Astrocyte (in vitro differentiated cells and primary cell): ENCODE results near the gene HOXB6. TPM values are rescaled to one million over a fixed set of nuclear protein-coding genes. Genes with fewer than 3 reads are reported as not detected.

Experiments
- DNase-seq: peaks from one replicate; pipeline ENCODE4 v3.0.0-alpha.2; 2010; ENCODE audit warnings: low read depth
- FAIRE-seq: peaks from 2 replicates; lab custom pipeline; 2011; peaks lifted over from hg19 to GRCh38; lab: Jason Lieb, UNC
- H2AFZ ChIP-seq: 2 replicates; pipeline ENCODE4 v1.6.0; 2012; ENCODE audit warnings: low read depth, low read length, inconsistent platforms
- H3K27ac ChIP-seq: 2 replicates; pipeline ENCODE4 v1.5.1; 2011; ENCODE audit warnings: low read depth, low read length, inconsistent platforms
- H3K27me3 ChIP-seq: 2 replicates; pipeline ENCODE4 v1.6.0; 2011; ENCODE audit warnings: low read length, inconsistent platforms; ENCODE audit not compliant: insufficient read depth
- H3K36me3 ChIP-seq: 2 replicates; pipeline ENCODE4 v1.5.1; 2011; ENCODE audit warnings: low read length, inconsistent platforms; ENCODE audit not compliant: insufficient read depth
- H3K4me1 ChIP-seq: 2 replicates; pipeline ENCODE4 v1.5.1; 2011; ENCODE audit warnings: low read length, inconsistent platforms; ENCODE audit not compliant: insufficient read depth
- H3K4me2 ChIP-seq: 2 replicates; pipeline ENCODE4 v1.6.0; 2012; ENCODE audit warnings: low read length, inconsistent platforms
- H3K4me3 ChIP-seq: 2 replicates; pipeline ENCODE4 v1.5.1; 2011; ENCODE audit warnings: low read depth, mild to moderate bottlenecking, low read length, inconsistent platforms; ENCODE audit not compliant: insufficient read depth
- H3K79me2 ChIP-seq: 2 replicates; pipeline ENCODE4 v1.6.0; 2012; ENCODE audit warnings: mild to moderate bottlenecking, low read length, inconsistent platforms; ENCODE audit not compliant: insufficient read depth
- H3K9ac ChIP-seq: 2 replicates; pipeline ENCODE4 v1.6.0; 2012; ENCODE audit warnings: mild to moderate bottlenecking, low read length, inconsistent platforms
- H3K9me3 ChIP-seq: 2 replicates; pipeline ENCODE4 v1.5.1; 2012; ENCODE audit warnings: low read depth, mild to moderate bottlenecking, low read length, inconsistent platforms; ENCODE audit not compliant: insufficient read depth
- H4K20me1 ChIP-seq: 2 replicates; pipeline ENCODE4 v1.6.0; 2012; ENCODE audit warnings: low read length, inconsistent platforms; ENCODE audit not compliant: insufficient read depth
- H3K27ac Mint-ChIP-seq: one replicate; pipeline ENCODE4 v1.8.0; 2021; ENCODE audit warnings: mild to moderate bottlenecking, mixed read lengths; ENCODE audit not compliant: unreplicated experiment
- H3K27me3 Mint-ChIP-seq: one replicate; pipeline ENCODE4 v1.8.0; 2021; ENCODE audit warnings: low read depth, mixed read lengths; ENCODE audit not compliant: unreplicated experiment
- H3K36me3 Mint-ChIP-seq: one replicate; pipeline ENCODE4 v1.8.0; 2021; ENCODE audit warnings: low read depth, mixed read lengths; ENCODE audit not compliant: unreplicated experiment
- H3K4me1 Mint-ChIP-seq: one replicate; pipeline ENCODE4 v1.8.0; 2021; ENCODE audit warnings: low read depth, mixed read lengths; ENCODE audit not compliant: unreplicated experiment
- H3K4me3 Mint-ChIP-seq: one replicate; pipeline ENCODE4 v1.8.0; 2021; ENCODE audit warnings: mild to moderate bottlenecking, moderate library complexity, mixed read lengths; ENCODE audit not compliant: unreplicated experiment
- H3K9me3 Mint-ChIP-seq: one replicate; pipeline ENCODE4 v1.8.0; 2021; ENCODE audit warnings: mild to moderate bottlenecking, mixed read lengths; ENCODE audit not compliant: unreplicated experiment
- EZH2 ChIP-seq: IDR thresholded peaks from 2 replicates; pipeline ENCODE4 v1.6.1; 2012; ENCODE audit warnings: mild to moderate bottlenecking, low read length, inconsistent platforms; ENCODE audit not compliant: insufficient read depth
- microRNA-seq: library from miRNA; unstranded; fragments of <30 nt; microRNA quantifications from one replicate; pipeline ENCODE4 v1.2.0, GENCODE V29; 2020
- total RNA-seq: library from RNA; stranded (reverse); gene quantifications from 2 replicates; pipeline ENCODE4 v1.2.1, GENCODE V29; 2021
- TF ChIP-seq, protein P1 (sequence below): IDR thresholded peaks from 2 replicates; pipeline ENCODE4 v1.5.1; 2011; ENCODE audit warnings: low read depth, mild to moderate bottlenecking, inconsistent platforms, low read length, moderate library complexity; ENCODE audit not compliant: insufficient read depth

Gene HOXB6
- total RNA-seq, 1 donor from 2014 or later = not detected

DNA sequence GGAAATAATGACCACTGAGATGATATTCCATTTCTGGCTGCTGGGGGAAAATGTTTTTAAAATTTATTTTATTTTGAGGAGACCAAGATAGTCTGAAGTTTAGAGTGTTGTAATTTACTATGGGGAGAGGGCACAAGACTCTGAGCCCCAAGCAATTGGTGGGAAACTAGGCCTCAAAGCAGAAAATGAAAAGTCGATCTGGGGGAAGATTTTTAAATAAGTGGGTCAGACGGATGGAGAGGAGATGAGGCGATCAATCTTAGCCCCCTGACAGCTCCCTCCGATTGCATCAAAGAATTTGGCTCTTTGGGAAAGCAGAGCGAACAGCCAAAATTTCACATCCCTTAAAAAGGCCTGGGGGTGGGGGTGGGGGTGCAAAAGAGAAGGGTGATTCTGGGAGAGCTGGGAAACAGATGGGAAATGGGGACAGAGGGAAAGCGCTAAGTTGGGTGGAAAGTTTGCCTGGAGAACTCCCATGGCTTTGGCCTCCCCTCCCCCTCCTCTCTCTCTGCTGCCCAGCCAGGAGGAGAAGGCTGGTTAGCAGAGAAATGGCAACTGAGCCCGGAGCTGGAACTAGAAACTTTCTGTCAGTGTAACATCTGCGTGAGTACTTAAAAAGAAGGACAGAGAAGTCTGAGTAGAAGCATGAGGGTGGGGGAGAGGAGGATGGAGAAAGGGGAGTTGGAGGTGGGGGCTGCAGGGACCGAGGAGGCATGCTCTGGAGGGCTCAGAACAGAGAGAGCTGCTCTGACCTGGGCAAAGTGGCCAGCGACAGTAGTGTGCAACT, 58.5 kb downstream of the HOXB6 start:
- Mint-ChIP-seq H3K27ac (peak overlapping the region; percentile 55), H3K36me3 (peaks cover 2% of the 10 kb centered on the region), H3K9me3 (peaks cover 14% of the 10 kb centered on the region), H3K4me1 (peaks cover 2% of the 10 kb centered on the region), H3K4me3 (no peak overlapping the region), H3K27me3 (peaks cover 82% of the 10 kb centered on the region)
- Histone ChIP-seq H2AFZ (no peak overlapping the region), H3K27ac (peak overlapping the region; percentile 95), H3K4me2 (peak overlapping the region; percentile 83), H3K9me3 (no peaks in the 10 kb centered on the region), H3K27me3 (peaks cover 44% of the 10 kb centered on the region), H3K36me3 (no peaks in the 10 kb centered on the region), H4K20me1 (no peaks in the 10 kb centered on the region), H3K79me2 (peaks cover 71% of the 10 kb centered on the region), H3K9ac (peak overlapping the region; percentile 96), H3K4me1 (peaks cover 36% of the 10 kb centered on the region), H3K4me3 (peak overlapping the region; percentile 9)
- TF ChIP-seq, protein P1, sequence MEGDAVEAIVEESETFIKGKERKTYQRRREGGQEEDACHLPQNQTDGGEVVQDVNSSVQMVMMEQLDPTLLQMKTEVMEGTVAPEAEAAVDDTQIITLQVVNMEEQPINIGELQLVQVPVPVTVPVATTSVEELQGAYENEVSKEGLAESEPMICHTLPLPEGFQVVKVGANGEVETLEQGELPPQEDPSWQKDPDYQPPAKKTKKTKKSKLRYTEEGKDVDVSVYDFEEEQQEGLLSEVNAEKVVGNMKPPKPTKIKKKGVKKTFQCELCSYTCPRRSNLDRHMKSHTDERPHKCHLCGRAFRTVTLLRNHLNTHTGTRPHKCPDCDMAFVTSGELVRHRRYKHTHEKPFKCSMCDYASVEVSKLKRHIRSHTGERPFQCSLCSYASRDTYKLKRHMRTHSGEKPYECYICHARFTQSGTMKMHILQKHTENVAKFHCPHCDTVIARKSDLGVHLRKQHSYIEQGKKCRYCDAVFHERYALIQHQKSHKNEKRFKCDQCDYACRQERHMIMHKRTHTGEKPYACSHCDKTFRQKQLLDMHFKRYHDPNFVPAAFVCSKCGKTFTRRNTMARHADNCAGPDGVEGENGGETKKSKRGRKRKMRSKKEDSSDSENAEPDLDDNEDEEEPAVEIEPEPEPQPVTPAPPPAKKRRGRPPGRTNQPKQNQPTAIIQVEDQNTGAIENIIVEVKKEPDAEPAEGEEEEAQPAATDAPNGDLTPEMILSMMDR = no peak
- TF ChIP-seq EZH2 = no peak
- no peak for DNase-seq
- FAIRE-seq = no peak

Small RNA genes lying within 50 kb of the gene (microRNA-seq; reads per million reads assigned to microRNA genes)
- 2.7 reads per million, percentile 3 among the genes with 10 or more reads in this experiment for gene MIR196A1

Other genes starting within 250 kb of the HOXB6 start
- not detected in 2 replicates for gene SKAP1, start 174.8 kb downstream of the HOXB6 start, total RNA-seq
- not detected in 2 replicates for gene HOXB1, start 74.0 kb downstream of the HOXB6 start, total RNA-seq
- gene HOXB2, start 59.9 kb downstream of the HOXB6 start, total RNA-seq = 0.41 and 1.8 TPM in 2 replicates
- gene HOXB4, start 26.6 kb downstream of the HOXB6 start, total RNA-seq = not detected in 2 replicates
- gene HOXB3, start 14.7 kb downstream of the HOXB6 start, total RNA-seq = not detected in 2 replicates
- gene HOXB5, start 11.2 kb downstream of the HOXB6 start, total RNA-seq = not detected in 2 replicates
- gene HOXB7, start 6.0 kb upstream of the HOXB6 start, total RNA-seq = not detected in 2 replicates
- gene HOXB8, start 10.3 kb upstream of the HOXB6 start, total RNA-seq = not detected in 2 replicates
- 0.10 and 0.11 TPM in 2 replicates for gene HOXB9, start 21.4 kb upstream of the HOXB6 start, total RNA-seq
- not detected in 2 replicates for gene PRAC1, start 117.5 kb upstream of the HOXB6 start, total RNA-seq
- gene PRAC2, start 118.2 kb upstream of the HOXB6 start, total RNA-seq = not detected in 2 replicates
- gene HOXB13, start 123.8 kb upstream of the HOXB6 start, total RNA-seq = not detected in 2 replicates
- gene TTLL6, start 212.2 kb upstream of the HOXB6 start, total RNA-seq = not detected in 2 replicates
- 72.9 and 73.8 TPM in 2 replicates for gene CALCOCO2, start 226.0 kb upstream of the HOXB6 start, total RNA-seq